Mucosa of descending colon (tissue), 3 donors: ENCODE results near the gene AR. TPM values are rescaled to one million over a fixed set of nuclear protein-coding genes. Genes with fewer than 3 reads are reported as not detected.

Experiments used
- ATAC-seq: fragments of 200-7000 bp; cut with Tn5 transposase; one replicate; pipeline ENCODE4 v1.9.1; 2020; ENCODE audit warnings: mild to moderate bottlenecking, moderate library complexity
- DNase-seq, 3 donors: peaks; one replicate each; pipeline ENCODE4 v3.0.0-alpha.2; 2020
- H3K36me3 ChIP-seq: fragments of 200-600 bp; one replicate; pipeline ENCODE4 v1.8.0; 2021; ENCODE audit warnings: low read depth, mild to moderate bottlenecking
- H3K4me1 ChIP-seq: fragments of 200-600 bp; one replicate; pipeline ENCODE4 v1.8.0; 2021; ENCODE audit warnings: low read depth, mild to moderate bottlenecking
- H3K4me3 ChIP-seq: fragments of 200-600 bp; one replicate; pipeline ENCODE4 v1.8.0; 2021; ENCODE audit warnings: mild to moderate bottlenecking
- H3K9me3 ChIP-seq: fragments of 200-600 bp; one replicate; pipeline ENCODE4 v1.8.0; 2021; ENCODE audit warnings: mild to moderate bottlenecking
- CTCF ChIP-seq: fragments of 200-600 bp; IDR thresholded peaks from one replicate; pipeline ENCODE4 v1.8.0; 2022; ENCODE audit warnings: antibody characterized with exemption, mild to moderate bottlenecking
- intact Hi-C, 2 donors: fragments of 100-400 bp; cut with DNase I in 1 of 2; cut with micrococcal nuclease in 1 of 2; formaldehyde crosslinking; loops; one replicate each; pipeline versions ENCODE4 v1.11.0 to v1.11.1; 2022; cut with DNase I, micrococcal nuclease
- total RNA-seq, 3 donors: library from RNA; stranded (reverse); fragmentation: NEBNext Ultra II Directional in 2 of 3; extraction: Animal tissue kit (Norgen Biotek cat#: 25700) in 2 of 3; gene quantifications; one replicate each; pipeline versions ENCODE4 v1.2.1 to v1.2.4, GENCODE V29; 2021 to 2023
- donor health status: DM: no; HTN: no; CAD: no; lungs with moderate emphysema.
- donor health status: DM: no; HTN: no; CAD: no.
- donor health status: DM: no; HTN: yes; CAD: no.

AR gene
- total RNA-seq, 3 donors from 2014 or later = 0.49 to 4.6 (median 1.2) TPM

- ATAC-seq (no peak), DNase-seq (no peak)
- Histone ChIP-seq H3K36me3 (no peaks in the 10 kb centered on the region), H3K9me3 (no peaks in the 10 kb centered on the region), H3K4me3 (no peak overlapping the region), H3K4me1 (no peaks in the 10 kb centered on the region)
- intact Hi-C loops = no loop called here
- TF ChIP-seq CTCF = no peak
These were observed 5.4 kb upstream of the AR start for GRCh38 chrX:67538383-67538782.

GRCh38 chrX:67544281-67545035, 637 bp downstream of the AR start:
- intact Hi-C loops = no loop called here
- Histone ChIP-seq H3K9me3 (no peaks in the 10 kb centered on the region), H3K4me3 (no peak overlapping the region), H3K4me1 (no peaks in the 10 kb centered on the region), H3K36me3 (no peaks in the 10 kb centered on the region)
- no peak for ATAC-seq
- TF ChIP-seq CTCF = no peak
- peak in 1 of 3 donors; percentile 36 for DNase-seq

DNA sequence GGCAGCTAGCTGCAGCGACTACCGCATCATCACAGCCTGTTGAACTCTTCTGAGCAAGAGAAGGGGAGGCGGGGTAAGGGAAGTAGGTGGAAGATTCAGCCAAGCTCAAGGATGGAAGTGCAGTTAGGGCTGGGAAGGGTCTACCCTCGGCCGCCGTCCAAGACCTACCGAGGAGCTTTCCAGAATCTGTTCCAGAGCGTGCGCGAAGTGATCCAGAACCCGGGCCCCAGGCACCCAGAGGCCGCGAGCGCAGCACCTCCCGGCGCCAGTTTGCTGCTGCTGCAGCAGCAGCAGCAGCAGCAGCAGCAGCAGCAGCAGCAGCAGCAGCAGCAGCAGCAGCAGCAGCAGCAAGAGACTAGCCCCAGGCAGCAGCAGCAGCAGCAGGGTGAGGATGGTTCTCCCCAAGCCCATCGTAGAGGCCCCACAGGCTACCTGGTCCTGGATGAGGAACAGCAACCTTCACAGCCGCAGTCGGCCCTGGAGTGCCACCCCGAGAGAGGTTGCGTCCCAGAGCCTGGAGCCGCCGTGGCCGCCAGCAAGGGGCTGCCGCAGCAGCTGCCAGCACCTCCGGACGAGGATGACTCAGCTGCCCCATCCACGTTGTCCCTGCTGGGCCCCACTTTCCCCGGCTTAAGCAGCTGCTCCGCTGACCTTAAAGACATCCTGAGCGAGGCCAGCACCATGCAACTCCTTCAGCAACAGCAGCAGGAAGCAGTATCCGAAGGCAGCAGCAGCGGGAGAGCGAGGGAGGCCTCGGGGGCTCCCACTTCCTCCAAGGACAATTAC, 1.4 kb downstream of the AR start:
- Histone ChIP-seq H3K9me3 (no peaks in the 10 kb centered on the region), H3K4me3 (no peak overlapping the region), H3K36me3 (no peaks in the 10 kb centered on the region), H3K4me1 (no peaks in the 10 kb centered on the region)
- DNase-seq = peak in 1 of 3 donors; percentile 46
- ATAC-seq = peak; percentile 11
- intact Hi-C loops = no loop called here
- no peak for TF ChIP-seq CTCF

- intact Hi-C loops = no loop called here
- DNase-seq (peak in 2 of 3 donors; percentile 2 to 45), ATAC-seq (peak; percentile 17)
- Histone ChIP-seq H3K36me3 (no peaks in the 10 kb centered on the region), H3K9me3 (no peaks in the 10 kb centered on the region), H3K4me1 (no peaks in the 10 kb centered on the region), H3K4me3 (no peak overlapping the region)
- no peak for TF ChIP-seq CTCF
These were observed 2.2 kb downstream of the AR start for GRCh38 chrX:67545893-67546495.

DNA sequence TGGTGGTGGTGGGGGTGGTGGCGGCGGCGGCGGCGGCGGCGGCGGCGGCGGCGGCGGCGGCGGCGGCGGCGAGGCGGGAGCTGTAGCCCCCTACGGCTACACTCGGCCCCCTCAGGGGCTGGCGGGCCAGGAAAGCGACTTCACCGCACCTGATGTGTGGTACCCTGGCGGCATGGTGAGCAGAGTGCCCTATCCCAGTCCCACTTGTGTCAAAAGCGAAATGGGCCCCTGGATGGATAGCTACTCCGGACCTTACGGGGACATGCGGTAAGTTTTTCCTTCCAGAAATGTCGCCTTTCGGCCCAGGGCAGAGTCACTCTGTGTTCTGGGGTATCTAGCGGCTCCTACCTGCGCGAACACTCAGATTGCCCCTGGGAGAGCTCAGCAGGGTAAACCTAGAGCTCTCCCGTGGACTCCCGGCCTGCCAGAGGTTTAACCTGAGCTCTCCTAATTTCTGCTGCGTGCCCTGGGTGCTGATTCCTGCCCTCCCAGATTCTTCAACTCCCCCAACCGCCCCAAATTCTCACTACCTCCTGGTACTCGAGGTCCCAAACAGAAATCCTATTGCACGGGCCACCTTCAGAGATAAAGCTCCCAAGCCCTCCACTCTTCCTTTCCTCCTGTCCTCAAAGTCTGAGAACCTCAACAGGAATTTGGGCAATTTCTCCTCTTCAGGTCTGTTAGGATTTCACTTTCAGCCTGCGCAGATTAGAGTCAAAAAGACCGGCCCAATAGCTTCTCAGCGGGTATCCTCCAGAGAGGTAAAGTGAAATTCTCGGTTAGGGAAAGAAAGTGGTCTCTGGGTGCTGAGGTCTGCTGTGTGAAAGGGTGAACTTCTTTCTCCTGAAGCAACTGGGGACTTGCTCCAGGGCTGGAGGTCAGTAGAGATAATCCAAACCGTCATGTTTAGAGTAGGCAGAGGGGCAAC, 2.9 kb downstream of the AR start:
- no peaks in the 10 kb centered on the region for H3K9me3 ChIP-seq
- TF ChIP-seq CTCF = no peak
- H3K4me1 ChIP-seq = no peaks in the 10 kb centered on the region
- no peak overlapping the region for H3K4me3 ChIP-seq
- ATAC-seq (no peak), DNase-seq (peak in 1 of 3 donors; percentile 22)
- intact Hi-C loops = no loop called here
- no peaks in the 10 kb centered on the region for H3K36me3 ChIP-seq
